H1 (cell line): ENCODE data around the gene DNAI1. TPM values are rescaled to one million over a fixed set of nuclear protein-coding genes. Genes with fewer than 3 reads are reported as not detected.

ENCODE experiments used
- CTCF ChIA-PET: fragments of 300-600 bp; sonication (Branson Sonifier 250); formaldehyde crosslinking; loops from one replicate; lab custom pipeline; 2021; ENCODE audit not compliant: partially characterized antibody; lab: Charles Lee
- POLR2A ChIA-PET: fragments of 300-600 bp; sonication (Branson Sonifier 250); formaldehyde crosslinking; loops from one replicate; lab custom pipeline; 2021; ENCODE audit warnings: inconsistent platforms; ENCODE audit not compliant: partially characterized antibody; lab: Charles Lee
- DNase-seq, 2 experiments: peaks; one replicate each; pipeline versions ENCODE4 v3.0.0 to v3.0.0-alpha.2; 2010 to 2022; ENCODE audit warnings: low spot score in 2 of 2, low read depth in 1 of 2, mixed read lengths in 1 of 2
- FAIRE-seq: peaks from 2 replicates; lab custom pipeline; 2011; peaks lifted over from hg19 to GRCh38; lab: Jason Lieb, UNC
- H2AFZ ChIP-seq: 2 replicates; pipeline ENCODE4 v1.8.1; 2012; ENCODE audit warnings: low read length, inconsistent platforms
- H2AK5ac ChIP-seq: 2 replicates; pipeline ENCODE4 v1.6.1; 2013; ENCODE audit warnings: low read depth, low read length
- H2BK120ac ChIP-seq: replicated peaks from 2 replicates; pipeline ENCODE3; 2013; ENCODE audit warnings: low read depth, low read length, inconsistent platforms
- H2BK12ac ChIP-seq: 2 replicates; pipeline ENCODE4 v1.6.1; 2013; ENCODE audit warnings: low read depth, low read length
- H2BK15ac ChIP-seq: 2 replicates; pipeline ENCODE4 v1.6.1; 2013; ENCODE audit warnings: low read length
- H2BK20ac ChIP-seq: 2 replicates; pipeline ENCODE4 v1.6.1; 2013; ENCODE audit warnings: low read length
- H2BK5ac ChIP-seq: 2 replicates; pipeline ENCODE4 v1.6.1; 2013; ENCODE audit warnings: low read depth, low read length
- H3K14ac ChIP-seq: 2 replicates; pipeline ENCODE4 v1.6.1; 2013; ENCODE audit warnings: inconsistent platforms; ENCODE audit not compliant: insufficient read length
- H3K18ac ChIP-seq: 2 replicates; pipeline ENCODE4 v1.6.1; 2013; ENCODE audit warnings: low read length; ENCODE audit errors: extremely low read depth
- H3K23ac ChIP-seq: 2 replicates; pipeline ENCODE4 v1.6.1; 2013; ENCODE audit warnings: inconsistent platforms; ENCODE audit not compliant: insufficient read length
- H3K23me2 ChIP-seq: 2 replicates; pipeline ENCODE4 v1.6.1; 2013; ENCODE audit warnings: low read depth, low read length
- H3K27ac ChIP-seq: 2 replicates; pipeline ENCODE4 v1.6.1; 2011; ENCODE audit warnings: low read depth, low read length, inconsistent platforms
- H3K27me3 ChIP-seq, 4 experiments: replicated peaks in 1 of 4; 1 replicate in 1 of 4; 2 replicates in 3 of 4; pipeline versions ENCODE4 v1.6.1 to v1.8.1; 2011 to 2013; ENCODE audit warnings: low read length in 3 of 4, mild to moderate bottlenecking in 3 of 4, inconsistent platforms in 2 of 4, mixed read lengths in 2 of 4, moderate library complexity in 1 of 4; ENCODE audit not compliant: control insufficient read depth in 3 of 4, insufficient read depth in 3 of 4; ENCODE audit errors: extremely low read depth in 1 of 4
- H3K36me3 ChIP-seq, 4 experiments: 2 replicates each; pipeline versions ENCODE4 v1.6.1 to v1.8.1; 2011 to 2013; ENCODE audit warnings: mild to moderate bottlenecking in 4 of 4, low read length in 3 of 4, moderate library complexity in 2 of 4, control low read depth in 1 of 4, inconsistent platforms in 1 of 4; ENCODE audit not compliant: insufficient read depth in 4 of 4, control insufficient read depth in 2 of 4
- H3K4ac ChIP-seq: replicated peaks from 2 replicates; pipeline ENCODE3; 2013; ENCODE audit warnings: low read length, low read depth, mixed read lengths, inconsistent platforms; ENCODE audit not compliant: insufficient read length
- H3K4me1 ChIP-seq, 4 experiments: replicated peaks in 1 of 4; 1 replicate in 1 of 4; 2 replicates in 3 of 4; pipeline versions ENCODE4 v1.6.1 to v1.8.1; 2011 to 2013; ENCODE audit warnings: low read length in 3 of 4, inconsistent platforms in 2 of 4, mixed read lengths in 1 of 4; ENCODE audit not compliant: insufficient read depth in 4 of 4, control insufficient read depth in 3 of 4
- H3K4me2 ChIP-seq, 2 experiments: 2 replicates each; pipeline versions ENCODE4 v1.6.1 to v1.8.1; 2011 to 2013; ENCODE audit warnings: low read depth in 2 of 2, low read length in 2 of 2, control low read depth in 1 of 2, inconsistent platforms in 1 of 2, mild to moderate bottlenecking in 1 of 2; ENCODE audit not compliant: insufficient read depth in 1 of 2
- H3K4me3 ChIP-seq, 4 experiments: fragments of 200-600, 300-600 bp in 1 of 4; sonication (generic), shearing (Covaris generic), sonication (Bioruptor Twin) in 1 of 4; 2 replicates each; pipeline versions ENCODE4 v1.5.1 to v1.8.1; 2011 to 2016; ENCODE audit warnings: low read length in 4 of 4, low read depth in 3 of 4, control low read depth in 2 of 4, inconsistent platforms in 2 of 4, mild to moderate bottlenecking in 2 of 4, mixed read lengths in 1 of 4, moderate library complexity in 1 of 4; ENCODE audit not compliant: insufficient read depth in 2 of 4; ENCODE audit errors: extremely low read depth in 1 of 4
- H3K56ac ChIP-seq: replicated peaks from 2 replicates; pipeline ENCODE3; 2013; ENCODE audit warnings: low read depth, mild to moderate bottlenecking, mixed read lengths, low read length, inconsistent platforms; ENCODE audit not compliant: insufficient read length
- H3K79me1 ChIP-seq: 2 replicates; pipeline ENCODE4 v1.6.1; 2013; ENCODE audit warnings: low read depth, low read length, control low read depth
- H3K79me2 ChIP-seq, 2 experiments: 2 replicates each; pipeline versions ENCODE4 v1.6.1 to v1.8.1; 2012 to 2013; ENCODE audit warnings: low read length in 2 of 2, mild to moderate bottlenecking in 2 of 2, inconsistent platforms in 1 of 2; ENCODE audit not compliant: insufficient read depth in 2 of 2, control insufficient read depth in 1 of 2
- H3K9ac ChIP-seq, 4 experiments: replicated peaks in 1 of 4; 1 replicate in 1 of 4; 2 replicates in 3 of 4; pipeline versions ENCODE4 v1.6.1 to v1.8.1; 2011 to 2013; ENCODE audit warnings: low read depth in 3 of 4, low read length in 3 of 4, control low read depth in 2 of 4, mild to moderate bottlenecking in 2 of 4, moderate library complexity in 2 of 4, inconsistent platforms in 1 of 4; ENCODE audit errors: extremely low read depth in 1 of 4
- H3K9me3 ChIP-seq, 2 experiments: 2 replicates each; pipeline versions ENCODE4 v1.6.1 to v1.8.1; 2012 to 2013; ENCODE audit warnings: mild to moderate bottlenecking in 2 of 2, moderate library complexity in 2 of 2, control low read depth in 1 of 2, inconsistent platforms in 1 of 2, low read depth in 1 of 2, low read length in 1 of 2, mixed read lengths in 1 of 2; ENCODE audit not compliant: insufficient read depth in 2 of 2
- H4K20me1 ChIP-seq, 2 experiments: replicated peaks in 1 of 2; 2 replicates each; pipeline versions ENCODE3 to v1.8.1; 2011 to 2013; ENCODE audit warnings: inconsistent platforms in 2 of 2, low read length in 2 of 2, mild to moderate bottlenecking in 1 of 2; ENCODE audit not compliant: insufficient read depth in 2 of 2, control insufficient read depth in 1 of 2
- H4K5ac ChIP-seq: 2 replicates; pipeline ENCODE4 v1.6.1; 2013; ENCODE audit warnings: low read length, low read depth, mixed read lengths, inconsistent platforms; ENCODE audit not compliant: insufficient read length
- H4K8ac ChIP-seq: 2 replicates; pipeline ENCODE4 v1.8.0; 2013; ENCODE audit warnings: mild to moderate bottlenecking, moderate library complexity, low read length, inconsistent platforms; ENCODE audit not compliant: insufficient read depth; ENCODE audit errors: extremely low read depth
- H4K91ac ChIP-seq: replicated peaks from 2 replicates; pipeline ENCODE3; 2013; ENCODE audit warnings: low read length, mixed read lengths, inconsistent platforms; ENCODE audit not compliant: insufficient read length
- CREB1 ChIP-seq: IDR thresholded peaks from 2 replicates; pipeline ENCODE4 v1.6.1; 2012; ENCODE audit warnings: inconsistent platforms
- PHF8 ChIP-seq: fragments of 200-600 bp; sonication (generic); conservative IDR thresholded peaks from 2 replicates; pipeline ENCODE4 v1.7.1; 2012; ENCODE audit warnings: low read depth, mild to moderate bottlenecking, inconsistent platforms, low read length, moderate library complexity
- POLR2A ChIP-seq, 2 experiments: IDR thresholded peaks; 1 replicate in 1 of 2; 2 replicates in 1 of 2; pipeline ENCODE4 v1.6.1; 2011; ENCODE audit warnings: low read depth in 2 of 2, low read length in 2 of 2, mild to moderate bottlenecking in 2 of 2; ENCODE audit errors: control extremely low read depth in 1 of 2
- POLR2AphosphoS5 ChIP-seq: IDR thresholded peaks from 2 replicates; pipeline ENCODE4 v1.6.1; 2011; ENCODE audit warnings: low read depth, low read length
- POU5F1 ChIP-seq: IDR thresholded peaks from 2 replicates; pipeline ENCODE4 v1.6.1; 2011; ENCODE audit warnings: low read depth, mild to moderate bottlenecking, low read length, moderate library complexity
- RBBP5 ChIP-seq: IDR thresholded peaks from 2 replicates; pipeline ENCODE4 v1.7.1; 2012; ENCODE audit warnings: low read depth, mild to moderate bottlenecking, inconsistent platforms, low read length, moderate library complexity, borderline replicate concordance
- SIN3A ChIP-seq, 2 experiments: IDR thresholded peaks in 1 of 2; conservative IDR thresholded peaks in 1 of 2; 2 replicates each; pipeline ENCODE4 v1.6.1; 2011 to 2012; ENCODE audit warnings: low read length in 2 of 2, improper control_type of control experiment in 1 of 2, low read depth in 1 of 2, mild to moderate bottlenecking in 1 of 2
- SP2 ChIP-seq: IDR thresholded peaks from 2 replicates; pipeline ENCODE4 v1.6.1; 2012; ENCODE audit warnings: mild to moderate bottlenecking, low read length, inconsistent platforms
- SUZ12 ChIP-seq: fragments of 200-600 bp; sonication (generic); IDR thresholded peaks from 2 replicates; pipeline ENCODE4 v1.6.1; 2012; ENCODE audit warnings: mild to moderate bottlenecking, inconsistent platforms, low read length, moderate library complexity, mixed read lengths
- WGBS, 2 experiments: shearing (Covaris generic) in 1 of 2; methylation state at CpG; one replicate each; pipeline versions ENCODE4 v1.1.6 to v1.1.7; 2013 to 2015; ENCODE audit warnings: low lambda C conversion rate in 2 of 2, mixed read lengths in 2 of 2, inconsistent platforms in 1 of 2, low coverage in 1 of 2, missing lambda C conversion rate in 1 of 2; ENCODE audit not compliant: insufficient replicate concordance in 2 of 2, insufficient coverage in 1 of 2, insufficient read length in 1 of 2; ENCODE audit errors: extremely low coverage in 1 of 2, missing lambda C conversion rate in 1 of 2; 5-methylcytosine and 5-hydroxymethylcytosine counted together
- polyA plus RNA-seq, 7 experiments: library from polyadenylated mRNA; depleted of rRNA in 3 of 7; stranded (reverse) in 5 of 7; unstranded in 2 of 7; fragments of >200 nt in 5 of 7; fragments of 200-250 nt in 2 of 7; gene quantifications; 1 replicate in 5 of 7; 2 replicates in 1 of 7; 4 replicates in 1 of 7; pipeline versions ENCODE4 v1.2.1 to v1.2.3, GENCODE V29; 2011 to 2013; ENCODE audit warnings: missing spikeins in 2 of 7, mixed read lengths in 2 of 7
- total RNA-seq: library from RNA; stranded (reverse); fragmentation: NEBNext Ultra II Directional; extraction: Animal tissue kit (Norgen Biotek cat#: 25700); gene quantifications from 2 replicates; pipeline ENCODE4 v1.2.1, GENCODE V29; 2021
- TF ChIP-seq, protein P1 (sequence below): IDR thresholded peaks from 2 replicates; pipeline ENCODE4 v1.6.1; 2011; ENCODE audit warnings: low read depth, mild to moderate bottlenecking, low read length; ENCODE audit not compliant: insufficient read depth

Gene DNAI1
- total and polyA plus RNA-seq, 2 of the 8 experiments (the other 6 are each of a cell fraction or from before 2014, with no cell fraction given), result 0.37 to 0.54 TPM

GRCh38 chr9:34457266-34458012, 1.2 kb upstream of the DNAI1 start:
- FAIRE-seq (no peak), DNase-seq (peak; percentile 21 to 76)
- WGBS, 2 experiments, result 2% methylated on average over 41 of the region's 48 CpGs; no CpG with 5 or more reads in 1 of the 2 experiments
- Histone ChIP-seq H2BK5ac (no peak overlapping the region; the same call in 1 of the 2 replicates), H3K4me3 (peak overlapping the region; percentile 52 to 87 (median 84)), H2AK5ac (no peak overlapping the region), H3K79me2 (no peaks in the 10 kb centered on the region), H2AFZ (peak overlapping the region; percentile 87), H3K56ac (no peak overlapping the region), H4K5ac (no peak overlapping the region), H2BK15ac (no peak overlapping the region), H3K18ac (peak overlapping the region; percentile 10), H3K23ac (no peak overlapping the region), H4K8ac (peak overlapping the region; percentile 83; the same call in 1 of the 2 replicates), H4K91ac (no peak overlapping the region), H3K27ac (no peak overlapping the region), H3K36me3 (no peaks in the 10 kb centered on the region), H4K20me1 (peaks cover 1 to 2% of the 10 kb centered on the region in 2 experiments), H3K27me3 (peaks cover 0 to 12% (median 7%) of the 10 kb centered on the region in 4 experiments; a peak in 4 of 7 replicates), H3K9ac (peak overlapping the region in 3 of 4 experiments; percentile 35 to 49 (median 42); a peak in 6 of 7 replicates), H2BK20ac (no peak overlapping the region), H2BK12ac (peak overlapping the region; percentile 50; the same call in 1 of the 2 replicates), H3K79me1 (no peaks in the 10 kb centered on the region; the same call in 1 of the 2 replicates), H2BK120ac (no peak overlapping the region), H3K9me3 (no peaks in the 10 kb centered on the region), H3K14ac (no peak overlapping the region), H3K23me2 (peaks cover 17% of the 10 kb centered on the region), H3K4me2 (peak overlapping the region; percentile 78 to 98), H3K4me1 (peaks cover 0 to 12% (median 6%) of the 10 kb centered on the region in 4 experiments; a peak in 6 of 7 replicates), H3K4ac (no peak overlapping the region)
- CTCF ChIA-PET, result interaction anchor here (0.6 to 13.0 kb wide), 15 partner anchors 10 to 177 kb away, joined by 3 to 73 read pairs (median 3); no protein-coding TSS in a partner anchor
- POLR2A ChIA-PET, result interaction anchor here (0.9 to 2.3 kb wide), 6 partner anchors 9 to 135 kb away, joined by 3 to 6 read pairs (median 3); no protein-coding TSS in a partner anchor
- peak; percentile 77 for TF ChIP-seq CREB1
- peak; percentile 76 for TF ChIP-seq POLR2AphosphoS5
- 0 out of 4 replicates have a peak, but pooled peaks of 1 of the 2 experiments have one; percentile 18 for TF ChIP-seq SIN3A (conservative IDR thresholded peaks at IDR 0.05 in 1 of 2, IDR thresholded peaks at IDR 0.05 in 1 of 2; ENCODE audit: low read depth in 1 of 2, low read length in 2 of 2)
- TF ChIP-seq POLR2A (IDR thresholded peaks at IDR 0.05; ENCODE audit: control extremely low read depth in 1 of 2, low read depth in 2 of 2, low read length in 2 of 2), result peak; percentile 13 to 67
- peak; percentile 18; the same call in 1 of the 2 replicates for TF ChIP-seq PHF8
- TF ChIP-seq SUZ12, result 0 out of 2 replicates have a peak, but pooled peaks have one; percentile 22
- peak; percentile 96 for TF ChIP-seq RBBP5
- TF ChIP-seq, protein P1, sequence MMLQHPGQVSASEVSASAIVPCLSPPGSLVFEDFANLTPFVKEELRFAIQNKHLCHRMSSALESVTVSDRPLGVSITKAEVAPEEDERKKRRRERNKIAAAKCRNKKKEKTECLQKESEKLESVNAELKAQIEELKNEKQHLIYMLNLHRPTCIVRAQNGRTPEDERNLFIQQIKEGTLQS, result no peak
- TF ChIP-seq SP2, result no peak
- TF ChIP-seq POU5F1, result no peak
